ENCODE results near the gene LYRM1. TPM values are rescaled to one million over a fixed set of nuclear protein-coding genes. Genes with fewer than 3 reads are reported as not detected.
A peak's percentile ranks its signal among the peaks of the same experiment; 100 is the strongest.

The LYRM1 gene
- total RNA-seq, 2 experiments from 2014 or later: 26.5 to 28.0 TPM

GRCh38 chr16:20874088-20874581 is 26.4 kb upstream of the LYRM1 start:
- Mint-ChIP-seq H3K9me3 (no peaks in the 10 kb centered on the region), H3K27me3 (no peaks in the 10 kb centered on the region), H3K4me1 (ENCODE audit: low read depth) (peaks cover 46% of the 10 kb centered on the region), H3K36me3 (peaks cover 2% of the 10 kb centered on the region), H3K27ac (peak overlapping the region; percentile 81), H3K4me3 (peak overlapping the region; percentile 34)
- intact Hi-C loops (cut with micrococcal nuclease): loop anchor here (1.0 to 2.0 kb wide), 6 partner anchors 9 to 71 kb away; partner anchors contain the start of genes DCUN1D3, ERI2, LYRM1 and REXO5
- DNase-seq: no peak
- ChIA-PET CTCF (interaction anchor here (0.6 to 1.9 kb wide), 10 partner anchors 9 to 210 kb away, joined by 3 to 7 read pairs (median 4); partner anchors contain the start of genes DCUN1D3, ERI2, LYRM1 and REXO5), POLR2A (interaction anchor here (0.7 to 2.1 kb wide), 11 partner anchors 8 to 64 kb away, joined by 3 to 10 read pairs (median 5); partner anchors contain the start of genes DCUN1D3 and LYRM1)

- ChIA-PET POLR2A (interaction anchor here (1.3 to 2.1 kb wide), 7 partner anchors 9 to 63 kb away, joined by 3 to 10 read pairs (median 4); partner anchors contain the start of genes DCUN1D3 and LYRM1), CTCF (interaction anchor here (0.8 to 1.9 kb wide), 6 partner anchors 11 to 209 kb away, joined by 3 to 6 read pairs (median 4); partner anchors contain the start of genes DCUN1D3 and LYRM1)
- Mint-ChIP-seq H3K27ac (peak overlapping the region; percentile 49), H3K27me3 (no peaks in the 10 kb centered on the region), H3K4me3 (no peak overlapping the region), H3K4me1 (ENCODE audit: low read depth) (peaks cover 54% of the 10 kb centered on the region), H3K36me3 (peaks cover 2% of the 10 kb centered on the region), H3K9me3 (no peaks in the 10 kb centered on the region)
- no peak for DNase-seq
- intact Hi-C loops (cut with micrococcal nuclease): loop anchor here (2.0 kb wide), 1 partner anchor 69 kb away; the partner anchor contains the start of genes ERI2 and REXO5
Measured at GRCh38 chr16:20875355-20875650, 25.3 kb upstream of the LYRM1 start.

GRCh38 chr16:20878682-20879147 is 21.9 kb upstream of the LYRM1 start:
- CTCF ChIA-PET: interaction anchor here (1.4 kb wide), 1 partner anchor 30 kb away, joined by 4 read pairs; no protein-coding TSS in a partner anchor
- POLR2A ChIA-PET: interaction anchor here (1.3 kb wide), 1 partner anchor 25 kb away, joined by 3 read pairs; no protein-coding TSS in a partner anchor
- H3K36me3 Mint-ChIP-seq: no peaks in the 10 kb centered on the region
- DNase-seq: no peak
- intact Hi-C loops (cut with micrococcal nuclease): loop anchor here (1.0 kb wide), 1 partner anchor 22 kb away; the partner anchor contains the start of genes DCUN1D3 and LYRM1
- H3K4me1 Mint-ChIP-seq (ENCODE audit: low read depth): peaks cover 43% of the 10 kb centered on the region
- H3K27ac Mint-ChIP-seq: peak overlapping the region; percentile 8
- no peaks in the 10 kb centered on the region for H3K27me3 Mint-ChIP-seq
- H3K4me3 Mint-ChIP-seq: no peak overlapping the region
- no peaks in the 10 kb centered on the region for H3K9me3 Mint-ChIP-seq

- ChIA-PET POLR2A (no interaction called here), CTCF (interaction anchor here (1.4 kb wide), 1 partner anchor 31 kb away, joined by 4 read pairs; no protein-coding TSS in a partner anchor)
- H3K4me1 Mint-ChIP-seq (ENCODE audit: low read depth): peaks cover 42% of the 10 kb centered on the region
- no peaks in the 10 kb centered on the region for H3K36me3 Mint-ChIP-seq
- peak overlapping the region; percentile 31 for H3K27ac Mint-ChIP-seq
- no peaks in the 10 kb centered on the region for H3K9me3 Mint-ChIP-seq
- intact Hi-C loops (cut with micrococcal nuclease): loop anchor here (1.0 kb wide), 1 partner anchor 21 kb away; the partner anchor contains the start of genes DCUN1D3 and LYRM1
- H3K27me3 Mint-ChIP-seq: no peaks in the 10 kb centered on the region
- DNase-seq: no peak
- H3K4me3 Mint-ChIP-seq: no peak overlapping the region
Measured at GRCh38 chr16:20879175-20880040, 21.2 kb upstream of the LYRM1 start.

GRCh38 chr16:20880867-20881502 is 19.6 kb upstream of the LYRM1 start:
- no peaks in the 10 kb centered on the region for H3K9me3 Mint-ChIP-seq
- peaks cover 40% of the 10 kb centered on the region for H3K4me1 Mint-ChIP-seq (ENCODE audit: low read depth)
- H3K27me3 Mint-ChIP-seq: no peaks in the 10 kb centered on the region
- H3K27ac Mint-ChIP-seq: no peak overlapping the region
- no peak for DNase-seq
- intact Hi-C loops (cut with micrococcal nuclease): no loop called here
- H3K4me3 Mint-ChIP-seq: no peak overlapping the region
- H3K36me3 Mint-ChIP-seq: no peaks in the 10 kb centered on the region
- ChIA-PET CTCF (interaction anchor here (0.7 kb wide), 1 partner anchor 57 kb away, joined by 3 read pairs; no protein-coding TSS in a partner anchor), POLR2A (no interaction called here)

DNA sequence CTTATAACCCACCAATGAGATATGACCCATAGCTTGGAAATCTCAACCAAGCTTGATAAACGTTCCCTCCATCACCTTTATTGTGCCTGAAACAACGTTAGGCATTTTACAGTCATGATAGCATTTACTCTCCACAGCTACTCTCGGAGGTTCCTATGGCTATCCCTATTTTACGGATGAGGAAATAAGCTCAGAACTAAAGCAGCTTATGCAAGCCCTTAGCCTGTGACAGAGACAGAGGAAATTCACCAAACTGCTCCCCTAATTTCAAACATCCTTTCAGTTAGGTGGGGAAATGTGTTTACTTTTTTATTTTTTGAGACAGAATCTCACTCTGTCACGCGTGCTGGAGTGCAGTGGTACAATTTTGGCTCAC is 19.1 kb upstream of the LYRM1 start:
- DNase-seq: no peak
- ChIA-PET CTCF (interaction anchor here (0.7 kb wide), 1 partner anchor 57 kb away, joined by 3 read pairs; no protein-coding TSS in a partner anchor), POLR2A (no interaction called here)
- Mint-ChIP-seq H3K9me3 (no peaks in the 10 kb centered on the region), H3K4me3 (no peak overlapping the region), H3K27ac (no peak overlapping the region), H3K4me1 (ENCODE audit: low read depth) (peaks cover 43% of the 10 kb centered on the region), H3K27me3 (no peaks in the 10 kb centered on the region), H3K36me3 (no peaks in the 10 kb centered on the region)
- intact Hi-C loops (cut with micrococcal nuclease): no loop called here

- Mint-ChIP-seq H3K27me3 (no peaks in the 10 kb centered on the region), H3K9me3 (no peaks in the 10 kb centered on the region), H3K27ac (no peak overlapping the region), H3K36me3 (no peaks in the 10 kb centered on the region), H3K4me3 (no peak overlapping the region), H3K4me1 (ENCODE audit: low read depth) (peaks cover 41% of the 10 kb centered on the region)
- intact Hi-C loops (cut with micrococcal nuclease): no loop called here
- DNase-seq: no peak
- POLR2A ChIA-PET: interaction anchor here (1.5 kb wide), 1 partner anchor 9 kb away, joined by 9 read pairs; no protein-coding TSS in a partner anchor
- CTCF ChIA-PET: no interaction called here
Measured at GRCh38 chr16:20883554-20884239, 16.9 kb upstream of the LYRM1 start.

GRCh38 chr16:20884240-20884556 is 16.4 kb upstream of the LYRM1 start:
- intact Hi-C loops (cut with micrococcal nuclease): no loop called here
- H3K36me3 Mint-ChIP-seq: no peaks in the 10 kb centered on the region
- H3K27me3 Mint-ChIP-seq: no peaks in the 10 kb centered on the region
- no peaks in the 10 kb centered on the region for H3K9me3 Mint-ChIP-seq
- ChIA-PET POLR2A (interaction anchor here (1.5 kb wide), 1 partner anchor 10 kb away, joined by 9 read pairs; no protein-coding TSS in a partner anchor), CTCF (no interaction called here)
- H3K27ac Mint-ChIP-seq: peak overlapping the region; percentile 4
- H3K4me3 Mint-ChIP-seq: no peak overlapping the region
- peak; percentile 47 for DNase-seq
- peaks cover 36% of the 10 kb centered on the region for H3K4me1 Mint-ChIP-seq (ENCODE audit: low read depth)

DNA sequence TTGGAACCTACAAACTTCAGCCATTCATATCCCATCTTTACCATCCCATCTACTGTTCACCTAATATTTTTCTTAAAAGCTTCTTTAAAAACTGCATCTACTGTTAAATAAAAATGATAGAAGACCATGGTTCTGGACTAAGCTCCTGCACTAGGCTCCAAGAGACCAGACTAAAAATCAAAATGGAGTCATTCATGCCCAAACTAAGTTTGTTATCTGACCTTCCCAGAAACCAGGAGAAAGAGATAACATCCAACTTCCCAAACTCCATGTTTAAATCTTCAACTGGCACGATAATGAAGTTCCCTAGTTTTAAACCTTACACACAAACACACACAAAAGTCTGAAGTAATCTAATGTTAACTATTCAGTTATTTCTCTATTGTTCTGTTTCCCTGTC is 14.3 kb upstream of the LYRM1 start:
- H3K4me3 Mint-ChIP-seq: no peak overlapping the region
- no peak overlapping the region for H3K27ac Mint-ChIP-seq
- no peaks in the 10 kb centered on the region for H3K9me3 Mint-ChIP-seq
- peaks cover 27% of the 10 kb centered on the region for H3K4me1 Mint-ChIP-seq (ENCODE audit: low read depth)
- H3K36me3 Mint-ChIP-seq: no peaks in the 10 kb centered on the region
- no peaks in the 10 kb centered on the region for H3K27me3 Mint-ChIP-seq
- CTCF ChIA-PET: interaction anchor here (1.5 kb wide), 1 partner anchor 11 kb away, joined by 4 read pairs; no protein-coding TSS in a partner anchor
- intact Hi-C loops (cut with micrococcal nuclease): no loop called here
- no peak for DNase-seq
- POLR2A ChIA-PET: interaction anchor here (1.8 kb wide), 1 partner anchor 11 kb away, joined by 4 read pairs; no protein-coding TSS in a partner anchor

- intact Hi-C loops (cut with micrococcal nuclease): no loop called here
- no peaks in the 10 kb centered on the region for H3K27me3 Mint-ChIP-seq
- H3K4me1 Mint-ChIP-seq (ENCODE audit: low read depth): peaks cover 27% of the 10 kb centered on the region
- ChIA-PET CTCF (no interaction called here), POLR2A (no interaction called here)
- no peaks in the 10 kb centered on the region for H3K9me3 Mint-ChIP-seq
- no peaks in the 10 kb centered on the region for H3K36me3 Mint-ChIP-seq
- H3K27ac Mint-ChIP-seq: no peak overlapping the region
- no peak for DNase-seq
- H3K4me3 Mint-ChIP-seq: no peak overlapping the region
Measured at GRCh38 chr16:20887207-20887606, 13.4 kb upstream of the LYRM1 start.

DNA sequence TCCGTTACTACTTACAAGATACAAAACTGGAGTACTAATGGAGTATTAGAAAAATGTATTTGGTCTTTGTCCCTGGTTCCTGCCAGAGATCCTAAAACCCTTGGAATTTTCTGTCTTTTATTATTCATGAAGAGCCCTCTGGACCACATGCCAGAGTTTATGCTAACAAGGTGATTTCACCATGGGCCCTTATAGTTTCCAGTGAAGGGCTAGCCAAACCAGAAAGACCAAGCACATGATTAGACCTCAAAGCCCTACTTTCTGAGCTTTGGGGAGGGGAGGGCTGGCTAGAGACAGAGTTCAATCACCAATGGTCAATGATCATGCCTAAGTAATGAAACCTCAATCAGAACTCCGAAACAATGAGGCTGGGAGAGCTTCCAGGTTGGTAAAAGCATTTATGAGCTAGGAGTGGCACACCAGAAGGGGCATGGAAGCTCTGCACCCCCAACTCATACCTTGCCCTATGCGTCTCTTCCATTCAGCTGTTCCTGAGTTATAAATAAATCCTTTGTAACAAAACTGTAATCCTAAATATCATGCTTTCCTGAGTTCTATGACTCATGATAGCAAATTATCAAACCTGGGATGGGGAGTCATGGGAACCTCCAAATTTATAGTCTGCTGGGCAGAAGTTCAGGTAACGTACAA is 10.8 kb upstream of the LYRM1 start:
- ChIA-PET CTCF (no interaction called here), POLR2A (interaction anchor here (1.5 kb wide), 1 partner anchor 11 kb away, joined by 4 read pairs; the partner anchor contains the start of genes DCUN1D3 and LYRM1)
- Mint-ChIP-seq H3K9me3 (no peaks in the 10 kb centered on the region), H3K27ac (no peak overlapping the region), H3K4me1 (ENCODE audit: low read depth) (peaks cover 18% of the 10 kb centered on the region), H3K27me3 (no peaks in the 10 kb centered on the region), H3K4me3 (no peak overlapping the region), H3K36me3 (peaks cover 10% of the 10 kb centered on the region)
- intact Hi-C loops (cut with micrococcal nuclease): no loop called here
- DNase-seq: no peak

Measured in activated CD4-positive, alpha-beta memory T cell treated with anti-CD3 and anti-CD28 coated beads for 36 hours (primary cell).